BLaER1 (cell line): ENCODE data around the gene NAGS.
"Not testable (repeated sequence)": the region's sequence is repeated elsewhere in the genome, so short reads cannot be mapped to it uniquely, and the experiment has no call there.

Source experiments
- H3K27ac ChIP-seq: shearing (Covaris generic); formaldehyde crosslinking; 2 replicates; pipeline ENCODE4 v1.8.1; 2022
- H3K27me3 ChIP-seq: shearing (Covaris generic); formaldehyde crosslinking; 2 replicates; pipeline ENCODE4 v1.8.1; 2022
- H3K36me3 ChIP-seq: shearing (Covaris generic); formaldehyde crosslinking; 2 replicates; pipeline ENCODE4 v1.8.1; 2022
- H3K4me1 ChIP-seq: shearing (Covaris generic); formaldehyde crosslinking; 2 replicates; pipeline ENCODE4 v1.8.1; 2022
- H3K4me2 ChIP-seq: shearing (Covaris generic); formaldehyde crosslinking; 2 replicates; pipeline ENCODE4 v1.8.1; 2022
- H3K4me3 ChIP-seq: shearing (Covaris generic); formaldehyde crosslinking; 2 replicates; pipeline ENCODE4 v1.8.1; 2022
- H3K9ac ChIP-seq: shearing (Covaris generic); formaldehyde crosslinking; 2 replicates; pipeline ENCODE4 v1.8.1; 2022
- H3K9me3 ChIP-seq: shearing (Covaris generic); formaldehyde crosslinking; 2 replicates; pipeline ENCODE4 v1.8.1; 2022
- H4K20me1 ChIP-seq: shearing (Covaris generic); formaldehyde crosslinking; 2 replicates; pipeline ENCODE4 v1.8.1; 2022
- Cebpa-rat ChIP-seq: shearing (Covaris generic); IDR thresholded peaks from 2 replicates; pipeline ENCODE4 v1.8.1; 2022

The NAGS gene

DNA sequence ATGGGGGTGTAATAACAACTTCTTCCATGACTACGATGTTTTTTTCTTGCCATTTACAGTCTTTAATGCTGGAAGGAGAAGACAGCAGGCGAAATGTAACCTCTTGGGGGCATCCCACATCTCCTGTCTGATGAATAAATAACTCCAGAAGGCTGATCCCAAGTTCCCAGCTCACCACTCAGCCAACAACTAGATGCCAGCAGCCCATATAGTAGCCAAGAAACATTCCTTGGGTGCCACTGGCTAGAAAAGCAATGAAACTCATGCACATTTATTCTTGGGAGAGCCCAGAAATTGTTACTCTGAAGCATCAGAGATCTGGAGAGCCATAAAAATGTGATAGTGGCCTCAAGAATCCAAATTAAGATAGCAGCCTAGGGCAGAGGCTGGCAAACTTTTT, 33.0 kb downstream of the NAGS start:
- Histone ChIP-seq H3K9me3 (no peaks in the 10 kb centered on the region), H3K4me2 (no peak overlapping the region), H3K36me3 (peaks cover 68% of the 10 kb centered on the region), H3K27ac (no peak overlapping the region), H3K4me1 (peaks cover 19% of the 10 kb centered on the region), H3K9ac (no peak overlapping the region), H3K27me3 (no peaks in the 10 kb centered on the region), H4K20me1 (peaks cover 61% of the 10 kb centered on the region), H3K4me3 (no peak overlapping the region)
- TF ChIP-seq Cebpa-rat = no peak

DNA sequence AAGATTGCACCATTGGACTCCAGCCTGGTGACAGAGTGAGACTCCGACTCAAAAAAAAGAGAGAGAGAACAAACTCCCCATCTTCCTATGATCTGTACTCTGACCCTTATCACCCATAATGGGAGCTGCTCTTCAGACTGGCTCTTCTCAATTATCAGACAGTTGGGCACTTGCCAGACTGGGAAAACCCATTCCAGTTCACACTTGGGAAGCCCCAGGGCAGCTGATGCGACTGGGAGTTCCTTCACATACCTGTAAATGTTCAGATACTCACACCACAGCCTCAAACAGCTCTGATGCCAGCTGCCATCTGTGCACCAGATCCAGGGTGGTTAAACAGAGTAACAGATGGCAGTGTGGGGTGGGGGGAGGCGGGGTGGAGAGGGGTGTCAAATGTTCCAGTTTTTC, 34.2 kb downstream of the NAGS start:
- H3K4me1 ChIP-seq = peaks cover 22% of the 10 kb centered on the region
- no peaks in the 10 kb centered on the region for H3K9me3 ChIP-seq
- H3K27me3 ChIP-seq = no peaks in the 10 kb centered on the region
- no peak overlapping the region for H3K4me3 ChIP-seq
- H3K36me3 ChIP-seq = peaks cover 67% of the 10 kb centered on the region
- peaks cover 72% of the 10 kb centered on the region for H4K20me1 ChIP-seq
- TF ChIP-seq Cebpa-rat = no peak
- no peak overlapping the region for H3K27ac ChIP-seq
- H3K9ac ChIP-seq = no peak overlapping the region
- H3K4me2 ChIP-seq = no peak overlapping the region

DNA sequence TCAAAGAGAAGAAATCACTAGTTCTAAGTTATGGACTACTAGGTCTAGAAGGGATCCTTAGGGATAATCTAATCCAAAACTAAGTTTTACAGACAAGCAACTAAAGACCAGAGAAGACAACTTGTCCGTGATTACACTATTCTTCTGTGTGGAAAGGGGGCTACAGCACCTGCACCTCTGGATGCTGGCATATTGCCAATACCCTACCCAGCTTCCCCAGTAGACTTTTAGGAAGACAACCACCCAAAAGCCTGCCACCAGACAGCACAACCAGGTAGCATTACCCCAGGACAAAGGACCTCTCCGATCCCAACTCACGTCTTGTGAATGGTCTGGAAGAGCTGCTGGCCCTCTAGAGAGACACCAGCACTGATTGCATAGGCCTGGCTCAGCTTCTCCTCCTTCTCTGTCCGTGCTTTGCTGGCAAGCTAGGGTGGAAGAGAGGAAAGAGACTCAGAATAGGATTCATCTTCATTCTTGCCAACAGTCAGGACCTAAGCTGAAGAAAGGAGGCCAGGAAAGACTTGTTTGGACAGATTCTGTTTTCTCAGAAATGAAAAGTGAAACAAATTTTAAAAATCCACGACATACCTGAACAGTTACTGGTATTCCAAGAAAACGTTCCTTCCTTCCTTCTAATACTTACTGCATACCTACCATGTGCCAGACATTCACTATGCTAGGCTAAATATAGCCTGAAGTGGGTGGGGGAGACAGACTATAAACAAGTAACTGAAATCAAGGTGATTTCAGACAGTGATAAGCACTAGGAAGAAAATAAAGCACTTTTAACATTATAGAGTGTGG, 35.6 kb downstream of the NAGS start:
- peaks cover 60% of the 10 kb centered on the region for H3K36me3 ChIP-seq
- H3K27ac ChIP-seq = no peak overlapping the region
- no peaks in the 10 kb centered on the region for H3K27me3 ChIP-seq
- H4K20me1 ChIP-seq = peaks cover 87% of the 10 kb centered on the region
- no peak overlapping the region for H3K4me2 ChIP-seq
- no peak for TF ChIP-seq Cebpa-rat
- H3K4me3 ChIP-seq = no peak overlapping the region
- H3K9me3 ChIP-seq = no peaks in the 10 kb centered on the region
- 0 out of 2 replicates have a peak, but pooled peaks cover 17% of the 10 kb centered on the region for H3K4me1 ChIP-seq
- H3K9ac ChIP-seq = no peak overlapping the region

GRCh38 chr17:44043272-44043696, 38.9 kb downstream of the NAGS start:
- Histone ChIP-seq H3K4me3 (no peak overlapping the region), H3K36me3 (peaks cover 62% of the 10 kb centered on the region), H3K9me3 (no peaks in the 10 kb centered on the region), H3K27me3 (no peaks in the 10 kb centered on the region), H3K4me2 (no peak overlapping the region), H3K27ac (no peak overlapping the region), H3K4me1 (0 out of 2 replicates have a peak, but pooled peaks cover 17% of the 10 kb centered on the region), H4K20me1 (peaks cover 89% of the 10 kb centered on the region), H3K9ac (no peak overlapping the region)
- TF ChIP-seq Cebpa-rat = no peak

DNA sequence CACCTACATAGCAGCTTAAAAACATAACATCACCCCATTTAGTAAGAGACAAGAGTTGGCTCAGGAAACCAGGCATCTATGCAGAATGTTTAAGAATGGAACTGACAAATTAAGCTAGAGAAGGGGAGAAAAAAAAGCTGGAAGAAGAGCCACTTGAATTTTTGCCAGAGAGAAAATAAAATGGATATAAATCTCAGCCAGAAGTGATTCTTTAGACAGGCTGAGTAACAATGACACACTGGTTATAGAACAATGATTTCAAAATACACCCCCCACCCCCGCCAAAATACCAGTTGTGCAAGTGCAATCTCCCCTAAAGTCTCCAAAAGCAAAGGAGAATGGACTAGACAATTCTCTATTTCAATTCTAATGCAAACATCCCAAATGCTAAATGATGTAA, 39.6 kb downstream of the NAGS start:
- no peak overlapping the region for H3K9ac ChIP-seq
- no peak overlapping the region for H3K27ac ChIP-seq
- no peaks in the 10 kb centered on the region for H3K27me3 ChIP-seq
- no peak overlapping the region for H3K4me3 ChIP-seq
- peaks cover 62% of the 10 kb centered on the region for H3K36me3 ChIP-seq
- 0 out of 2 replicates have a peak, but pooled peaks cover 17% of the 10 kb centered on the region for H3K4me1 ChIP-seq
- no peaks in the 10 kb centered on the region for H3K9me3 ChIP-seq
- no peak overlapping the region for H3K4me2 ChIP-seq
- peaks cover 89% of the 10 kb centered on the region for H4K20me1 ChIP-seq
- no peak for TF ChIP-seq Cebpa-rat

DNA sequence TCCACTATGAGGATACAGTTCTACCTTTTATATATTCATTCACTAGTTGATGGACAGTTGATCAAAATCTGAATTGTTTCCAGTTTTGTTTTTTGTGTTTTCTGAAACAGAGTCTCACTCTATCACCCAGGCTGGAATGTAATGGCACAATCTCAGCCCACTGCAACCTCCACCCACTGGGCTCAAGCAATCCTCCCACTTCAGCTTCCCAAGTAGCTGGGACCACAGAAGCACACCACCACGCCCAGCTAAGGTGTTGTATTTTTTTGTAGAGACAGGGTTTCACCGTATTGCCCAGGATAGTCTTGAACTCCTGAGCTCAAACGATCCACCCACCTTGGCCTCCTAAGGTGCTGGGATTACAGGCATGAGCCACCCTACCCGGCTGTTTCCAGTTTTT, 41.1 kb downstream of the NAGS start:
- 0 out of 2 replicates have a peak, but pooled peaks cover 17% of the 10 kb centered on the region for H3K4me1 ChIP-seq
- H3K9ac ChIP-seq = no peak overlapping the region
- peaks cover 92% of the 10 kb centered on the region for H4K20me1 ChIP-seq
- peaks cover 63% of the 10 kb centered on the region for H3K36me3 ChIP-seq
- no peaks in the 10 kb centered on the region for H3K27me3 ChIP-seq
- TF ChIP-seq Cebpa-rat = no peak
- no peak overlapping the region for H3K4me3 ChIP-seq
- no peak overlapping the region for H3K4me2 ChIP-seq
- no peak overlapping the region for H3K27ac ChIP-seq
- no peaks in the 10 kb centered on the region for H3K9me3 ChIP-seq

GRCh38 chr17:44046893-44047292, 42.5 kb downstream of the NAGS start:
- H3K4me2 ChIP-seq, H3K9me3 ChIP-seq, H3K4me3 ChIP-seq, H3K27ac ChIP-seq, H3K27me3 ChIP-seq, H3K9ac ChIP-seq: not testable (repeated sequence)
- Histone ChIP-seq H3K4me1 (0 out of 2 replicates have a peak, but pooled peaks cover 11% of the 10 kb centered on the region), H4K20me1 (peaks cover 92% of the 10 kb centered on the region), H3K36me3 (peaks cover 73% of the 10 kb centered on the region)

DNA sequence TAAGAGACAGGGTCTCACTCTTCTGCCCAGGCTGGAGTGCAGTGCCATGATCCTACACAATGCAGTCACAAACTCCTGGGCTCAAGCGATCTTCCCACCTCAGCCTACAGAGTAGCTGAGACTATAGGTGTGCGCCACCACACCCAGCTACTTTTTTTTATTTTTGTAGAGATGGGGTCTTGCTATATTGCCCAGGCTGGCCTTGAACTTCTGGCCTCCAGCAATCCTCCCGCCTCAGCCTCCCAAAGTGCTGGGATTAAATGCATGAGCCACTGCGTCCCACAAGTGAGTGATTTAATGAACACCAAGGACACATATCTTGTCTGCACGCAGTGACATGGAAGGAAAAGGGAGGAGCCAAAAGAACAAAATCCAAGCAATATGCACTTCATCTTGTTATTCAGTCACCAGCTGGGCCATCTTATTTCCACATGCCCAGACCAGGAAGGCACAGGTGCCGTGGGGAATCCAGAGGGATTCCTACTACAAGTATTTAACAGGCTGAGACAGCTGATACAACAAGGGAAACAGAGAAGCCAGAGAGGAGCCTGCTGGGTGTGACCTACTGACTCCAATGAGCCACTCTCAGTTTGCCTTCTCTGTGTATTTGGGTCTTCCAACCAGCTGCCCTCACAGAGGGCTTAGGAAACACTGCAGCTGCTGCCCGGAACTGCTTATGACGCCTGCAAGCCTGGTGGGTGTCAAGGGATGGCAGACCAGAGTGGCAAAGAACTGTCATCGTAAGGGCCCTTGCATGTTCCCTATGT, 45.1 kb downstream of the NAGS start:
- H4K20me1 ChIP-seq = peaks cover 92% of the 10 kb centered on the region
- H3K36me3 ChIP-seq = peaks cover 87% of the 10 kb centered on the region
- H3K4me3 ChIP-seq = no peak overlapping the region
- no peak overlapping the region for H3K9ac ChIP-seq
- no peak overlapping the region for H3K27ac ChIP-seq
- no peaks in the 10 kb centered on the region for H3K27me3 ChIP-seq
- no peaks in the 10 kb centered on the region for H3K9me3 ChIP-seq
- no peaks in the 10 kb centered on the region for H3K4me1 ChIP-seq
- no peak overlapping the region for H3K4me2 ChIP-seq
- no peak for TF ChIP-seq Cebpa-rat

GRCh38 chr17:44053125-44053872, 48.9 kb downstream of the NAGS start:
- Histone ChIP-seq H4K20me1 (peaks cover 97% of the 10 kb centered on the region), H3K36me3 (peaks cover 97% of the 10 kb centered on the region), H3K27me3 (no peaks in the 10 kb centered on the region), H3K4me3 (no peak overlapping the region), H3K27ac (no peak overlapping the region), H3K4me2 (no peak overlapping the region), H3K9me3 (no peaks in the 10 kb centered on the region), H3K9ac (no peak overlapping the region), H3K4me1 (no peaks in the 10 kb centered on the region)
- TF ChIP-seq Cebpa-rat = no peak
